ENCODE measurements around the gene TMEM86B. TPM values are rescaled to one million over a fixed set of nuclear protein-coding genes. Genes with fewer than 3 reads are reported as not detected.

The TMEM86B gene
- total and polyA plus RNA-seq, 2 donors (not counting 3 experiments of a cell fraction or from before 2014, with no cell fraction given): 4.5 to 5.4 TPM

- CTCF ChIA-PET: interaction anchor here (1.0 kb wide), 1 partner anchor 13 kb away, joined by 4 read pairs; no protein-coding TSS in a partner anchor
These were observed 16.8 kb upstream of the TMEM86B start for GRCh38 chr19:55245236-55245904.

More at GRCh38 chr19:55245236-55245904, 16.8 kb upstream of the TMEM86B start:
- Histone ChIP-seq H2AFZ (ENCODE audit: low read depth, low read length) (no peak overlapping the region), H3K36me3 (ENCODE audit: control insufficient read depth in 2 of 2, extremely low read depth in 1 of 2, insufficient read depth in 2 of 2, low read length in 2 of 2) (peaks cover 8 to 50% of the 10 kb centered on the region in 2 experiments), H3K9me1 (replicated peaks; ENCODE audit: control insufficient read depth, extremely low read depth, insufficient read depth, low read length) (no peaks in the 10 kb centered on the region), H3K4me3 (replicated peaks in 1 of 3; ENCODE audit: insufficient read depth in 1 of 3, low read depth in 1 of 3, low read length in 3 of 3) (no peak overlapping the region), H3K9me3 (replicated peaks; ENCODE audit: control insufficient read depth, insufficient read depth, low read length) (no peaks in the 10 kb centered on the region), H3K4me2 (ENCODE audit: insufficient read depth, low read length) (no peak overlapping the region), H3K4me1 (ENCODE audit: control insufficient read depth, extremely low read depth, insufficient read depth, low read length) (no peaks in the 10 kb centered on the region), H3K27me3 (ENCODE audit: control insufficient read depth in 2 of 2, insufficient read depth in 2 of 2, low read length in 2 of 2) (no peaks in the 10 kb centered on the region), H3K9ac (replicated peaks; ENCODE audit: extremely low read depth, insufficient read depth, low read length) (no peak overlapping the region), H3K27ac (ENCODE audit: insufficient read depth, low read depth, low read length) (no peak overlapping the region), H4K20me1 (replicated peaks; ENCODE audit: control insufficient read depth, extremely low read depth, insufficient read depth, low read length) (no peaks in the 10 kb centered on the region), H3K79me2 (ENCODE audit: control insufficient read depth, insufficient read depth, low read length) (peaks cover 33% of the 10 kb centered on the region)
- no TSS peak for BruUV-seq (replicated peaks)
- no peak for DNase-seq (ENCODE audit: low read depth, low spot score)
- intact Hi-C loops (cut with micrococcal nuclease) (no loop called here), dilution Hi-C loops (cut with MboI; ENCODE audit: extremely low pct_ligation_motif_present, low sequenced_read_pairs) (no loop called here)
- TF ChIP-seq GATA2 (IDR thresholded peaks at IDR 0.05; ENCODE audit: insufficient read depth, insufficient read length, low read depth, low read length) (no peak), POLR2AphosphoS5 (IDR thresholded peaks at IDR 0.05; ENCODE audit: insufficient read depth, low read depth, low read length) (no peak), EZH2 (IDR thresholded peaks at IDR 0.05; ENCODE audit: borderline replicate concordance, low read depth, low read length, severe bottlenecking) (no peak), CTCF (IDR thresholded peaks at IDR 0.05; ENCODE audit: extremely low read depth in 1 of 2, insufficient read depth in 1 of 2, low read depth in 1 of 2, low read length in 2 of 2) (no peak), POLR2A (IDR thresholded peaks at IDR 0.05; ENCODE audit: low read depth, low read length) (no peak), FOS (IDR thresholded peaks at IDR 0.05; ENCODE audit: borderline replicate concordance, insufficient read depth, low read length) (no peak), JUN (IDR thresholded peaks at IDR 0.05; ENCODE audit: borderline replicate concordance, insufficient read depth, insufficient read length, low read depth) (no peak)
- POLR2A ChIA-PET: interaction anchor here (0.7 kb wide), 1 partner anchor 1060 kb away, joined by 8 read pairs; no protein-coding TSS in a partner anchor
- no peak for FAIRE-seq
